Keratinocyte (primary cell): ENCODE measurements around the gene APP. TPM values are rescaled to one million over a fixed set of nuclear protein-coding genes. Genes with fewer than 3 reads are reported as not detected.

Experiments used
- DNase-seq: peaks from one replicate; pipeline ENCODE4 v3.0.0-alpha.2; 2011; ENCODE audit warnings: low read depth, missing footprints, low spot score
- FAIRE-seq: peaks from 2 replicates; lab custom pipeline; 2011; peaks lifted over from hg19 to GRCh38; lab: Jason Lieb, UNC
- H2AFZ ChIP-seq: 2 replicates; pipeline ENCODE4 v1.6.0; 2012; ENCODE audit warnings: low read length, control low read depth, inconsistent platforms; ENCODE audit not compliant: control insufficient read depth
- H3K27ac ChIP-seq: 2 replicates; pipeline ENCODE4 v1.5.1; 2011; ENCODE audit warnings: low read length; ENCODE audit not compliant: control insufficient read depth, insufficient read depth
- H3K27me3 ChIP-seq: 3 replicates; pipeline ENCODE4 v1.6.0; 2011; ENCODE audit warnings: low read length; ENCODE audit not compliant: control insufficient read depth, insufficient read depth; ENCODE audit errors: extremely low read depth
- H3K36me3 ChIP-seq, 2 experiments: 2 replicates in 1 of 2; 3 replicates in 1 of 2; pipeline ENCODE4 v1.5.1; 2011; ENCODE audit warnings: low read length in 2 of 2, mild to moderate bottlenecking in 1 of 2; ENCODE audit not compliant: control insufficient read depth in 2 of 2, insufficient read depth in 2 of 2; ENCODE audit errors: extremely low read depth in 1 of 2
- H3K4me1 ChIP-seq: 3 replicates; pipeline ENCODE4 v1.5.1; 2011; ENCODE audit warnings: low read length; ENCODE audit not compliant: control insufficient read depth, insufficient read depth; ENCODE audit errors: extremely low read depth
- H3K4me2 ChIP-seq: 3 replicates; pipeline ENCODE4 v1.6.0; 2011; ENCODE audit warnings: low read depth, low read length; ENCODE audit not compliant: control insufficient read depth, insufficient read depth; ENCODE audit errors: extremely low read depth
- H3K4me3 ChIP-seq, 3 experiments: fragments of 200-600 bp in 1 of 3; sonication (generic) in 1 of 3; 2 replicates in 2 of 3; 3 replicates in 1 of 3; pipeline ENCODE4 v1.5.1; 2011 to 2016; ENCODE audit warnings: low read length in 3 of 3, mild to moderate bottlenecking in 3 of 3, control low read depth in 2 of 3, inconsistent platforms in 1 of 3, low read depth in 1 of 3, mixed read lengths in 1 of 3, mixed run types in 1 of 3, moderate library complexity in 1 of 3; ENCODE audit not compliant: control insufficient read depth in 2 of 3, insufficient read depth in 2 of 3; ENCODE audit errors: extremely low read depth in 1 of 3
- H3K79me2 ChIP-seq: 2 replicates; pipeline ENCODE4 v1.6.0; 2012; ENCODE audit warnings: low read length; ENCODE audit not compliant: control insufficient read depth, insufficient read depth
- H3K9ac ChIP-seq: 3 replicates; pipeline ENCODE4 v1.6.0; 2011; ENCODE audit warnings: low read length; ENCODE audit not compliant: control insufficient read depth, insufficient read depth; ENCODE audit errors: extremely low read depth
- H3K9me1 ChIP-seq: 3 replicates; pipeline ENCODE4 v1.6.0; 2011; ENCODE audit warnings: low read length; ENCODE audit not compliant: control insufficient read depth, insufficient read depth; ENCODE audit errors: extremely low read depth
- H3K9me3 ChIP-seq: 2 replicates; pipeline ENCODE4 v1.5.1; 2012; ENCODE audit warnings: low read depth, low read length; ENCODE audit not compliant: control insufficient read depth
- H4K20me1 ChIP-seq: 3 replicates; pipeline ENCODE4 v1.6.0; 2011; ENCODE audit warnings: low read length; ENCODE audit not compliant: control insufficient read depth, insufficient read depth; ENCODE audit errors: extremely low read depth
- EZH2 ChIP-seq: IDR thresholded peaks from one replicate; pipeline ENCODE4 v1.6.1; 2012; ENCODE audit warnings: inconsistent platforms, mild to moderate bottlenecking, low read length, moderate library complexity
- dilution Hi-C: fragments of 300-500 bp; cut with MboI; formaldehyde crosslinking; loops from one replicate; pipeline ENCODE4 v1.7.0; 2020; ENCODE audit warnings: low sequenced_read_pairs; ENCODE audit not compliant: extremely low pct_ligation_motif_present
- polyA plus RNA-seq, 5 experiments: library from polyadenylated mRNA; depleted of rRNA in 3 of 5; stranded (reverse) in 3 of 5; stranded (forward) in 1 of 5; unstranded in 1 of 5; fragments of >200 nt; gene quantifications; 1 replicate in 1 of 5; 2 replicates in 3 of 5; 3 replicates in 1 of 5; pipeline versions ENCODE4 v1.2.1 to v1.2.3, GENCODE V29; 2011 to 2012; ENCODE audit warnings: missing spikeins in 2 of 5, low read depth in 1 of 5, low replicate concordance in 1 of 5
- TF ChIP-seq, protein P1 (sequence below), 3 experiments: IDR thresholded peaks in 1 of 3; conservative IDR thresholded peaks in 1 of 3; optimal IDR thresholded peaks in 1 of 3; 2 replicates in 2 of 3; 3 replicates in 1 of 3; pipeline versions ENCODE3 to v1.5.1; 2011; ENCODE audit warnings: low read length in 3 of 3, mild to moderate bottlenecking in 3 of 3, moderate library complexity in 2 of 3, control low read depth in 1 of 3, inconsistent platforms in 1 of 3; ENCODE audit not compliant: insufficient read depth in 2 of 3; ENCODE audit errors: extremely low read depth in 1 of 3

The APP gene
- polyA plus RNA-seq, 1 donor (not counting 4 experiments of a cell fraction or from before 2014, with no cell fraction given) = 1,015 TPM

GRCh38 chr21:25845729-25846256, 324.8 kb downstream of the APP start:
- Histone ChIP-seq H4K20me1 (no peaks in the 10 kb centered on the region), H3K9me3 (no peaks in the 10 kb centered on the region), H3K9me1 (no peaks in the 10 kb centered on the region), H2AFZ (no peak overlapping the region), H3K4me3 (no peak overlapping the region), H3K4me1 (peaks cover 6% of the 10 kb centered on the region), H3K4me2 (no peak overlapping the region), H3K27ac (no peak overlapping the region), H3K79me2 (no peaks in the 10 kb centered on the region), H3K36me3 (no peaks in the 10 kb centered on the region), H3K9ac (no peak overlapping the region), H3K27me3 (peaks cover 13% of the 10 kb centered on the region)
- no peak for FAIRE-seq
- DNase-seq = no peak
- dilution Hi-C loops = no loop called here
- TF ChIP-seq EZH2 = no peak
- TF ChIP-seq, protein P1, sequence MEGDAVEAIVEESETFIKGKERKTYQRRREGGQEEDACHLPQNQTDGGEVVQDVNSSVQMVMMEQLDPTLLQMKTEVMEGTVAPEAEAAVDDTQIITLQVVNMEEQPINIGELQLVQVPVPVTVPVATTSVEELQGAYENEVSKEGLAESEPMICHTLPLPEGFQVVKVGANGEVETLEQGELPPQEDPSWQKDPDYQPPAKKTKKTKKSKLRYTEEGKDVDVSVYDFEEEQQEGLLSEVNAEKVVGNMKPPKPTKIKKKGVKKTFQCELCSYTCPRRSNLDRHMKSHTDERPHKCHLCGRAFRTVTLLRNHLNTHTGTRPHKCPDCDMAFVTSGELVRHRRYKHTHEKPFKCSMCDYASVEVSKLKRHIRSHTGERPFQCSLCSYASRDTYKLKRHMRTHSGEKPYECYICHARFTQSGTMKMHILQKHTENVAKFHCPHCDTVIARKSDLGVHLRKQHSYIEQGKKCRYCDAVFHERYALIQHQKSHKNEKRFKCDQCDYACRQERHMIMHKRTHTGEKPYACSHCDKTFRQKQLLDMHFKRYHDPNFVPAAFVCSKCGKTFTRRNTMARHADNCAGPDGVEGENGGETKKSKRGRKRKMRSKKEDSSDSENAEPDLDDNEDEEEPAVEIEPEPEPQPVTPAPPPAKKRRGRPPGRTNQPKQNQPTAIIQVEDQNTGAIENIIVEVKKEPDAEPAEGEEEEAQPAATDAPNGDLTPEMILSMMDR (optimal IDR thresholded peaks at IDR 0.05 in 1 of 3, IDR thresholded peaks at IDR 0.05 in 1 of 3, conservative IDR thresholded peaks at IDR 0.05 in 1 of 3; ENCODE audit: extremely low read depth in 1 of 3, insufficient read depth in 2 of 3, low read length in 3 of 3) = no peak

GRCh38 chr21:25842925-25843324, 327.6 kb downstream of the APP start:
- FAIRE-seq = no peak

More at GRCh38 chr21:25842925-25843324, 327.6 kb downstream of the APP start:
- Histone ChIP-seq H4K20me1 (no peaks in the 10 kb centered on the region), H3K36me3 (no peaks in the 10 kb centered on the region), H3K4me3 (no peak overlapping the region), H3K27ac (no peak overlapping the region), H3K4me2 (no peak overlapping the region), H3K9ac (no peak overlapping the region), H2AFZ (no peak overlapping the region), H3K27me3 (peaks cover 13% of the 10 kb centered on the region), H3K4me1 (peaks cover 6% of the 10 kb centered on the region), H3K9me1 (no peaks in the 10 kb centered on the region), H3K79me2 (no peaks in the 10 kb centered on the region), H3K9me3 (no peaks in the 10 kb centered on the region)
- dilution Hi-C loops = no loop called here
- no peak for DNase-seq
- TF ChIP-seq, protein P1 (optimal IDR thresholded peaks at IDR 0.05 in 1 of 3, IDR thresholded peaks at IDR 0.05 in 1 of 3, conservative IDR thresholded peaks at IDR 0.05 in 1 of 3; ENCODE audit: extremely low read depth in 1 of 3, insufficient read depth in 2 of 3, low read length in 3 of 3) = no peak
- no peak for TF ChIP-seq EZH2
